HG02970 (cell line): ENCODE measurements around the gene ZNF362.
"Not testable (repeated sequence)": the region's sequence is repeated elsewhere in the genome, so short reads cannot be mapped to it uniquely, and the experiment has no call there.

Experiments used
- ATAC-seq: cut with Tn5 transposase; IDR thresholded peaks from one replicate; pipeline ENCODE4 v1.9.1; 2021; ENCODE audit warnings: mild to moderate bottlenecking, moderate library complexity, moderate number of reproducible peaks; ENCODE audit not compliant: unreplicated experiment, low FRiP score

The ZNF362 gene

GRCh38 chr1:33301273-33301984 lies 45.1 kb downstream of the ZNF362 start:
- ATAC-seq, result no peak

GRCh38 chr1:33302325-33302724 lies 46.0 kb downstream of the ZNF362 start:
- ATAC-seq, result no peak

DNA sequence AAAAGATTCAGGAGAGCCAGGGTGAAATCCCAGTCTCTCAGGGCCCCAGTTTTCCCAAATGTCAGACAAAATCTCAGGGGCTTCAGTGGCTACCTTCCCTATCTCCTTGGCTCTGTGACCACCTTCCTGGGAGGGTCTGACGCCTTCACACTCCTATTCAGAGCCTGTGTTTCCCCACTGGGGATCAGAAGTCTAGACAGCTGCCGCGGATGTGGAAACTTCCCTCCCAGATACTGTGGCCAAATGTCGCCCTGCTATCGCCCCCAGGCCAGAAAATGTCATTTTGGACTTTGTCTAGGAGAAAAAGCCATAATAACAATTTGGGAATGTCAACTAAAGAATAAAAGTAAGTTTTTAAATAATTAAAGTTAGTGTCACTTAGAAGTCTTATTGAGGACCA lies 48.7 kb downstream of the ZNF362 start:
- ATAC-seq, result no peak

- no peak for ATAC-seq
Observed at GRCh38 chr1:33305816-33306652, 49.7 kb downstream of the ZNF362 start.

- ATAC-seq, result no peak
Observed at GRCh38 chr1:33306653-33307493, 50.6 kb downstream of the ZNF362 start.

- no peak for ATAC-seq
Observed at GRCh38 chr1:33307494-33307864, 51.2 kb downstream of the ZNF362 start.

DNA sequence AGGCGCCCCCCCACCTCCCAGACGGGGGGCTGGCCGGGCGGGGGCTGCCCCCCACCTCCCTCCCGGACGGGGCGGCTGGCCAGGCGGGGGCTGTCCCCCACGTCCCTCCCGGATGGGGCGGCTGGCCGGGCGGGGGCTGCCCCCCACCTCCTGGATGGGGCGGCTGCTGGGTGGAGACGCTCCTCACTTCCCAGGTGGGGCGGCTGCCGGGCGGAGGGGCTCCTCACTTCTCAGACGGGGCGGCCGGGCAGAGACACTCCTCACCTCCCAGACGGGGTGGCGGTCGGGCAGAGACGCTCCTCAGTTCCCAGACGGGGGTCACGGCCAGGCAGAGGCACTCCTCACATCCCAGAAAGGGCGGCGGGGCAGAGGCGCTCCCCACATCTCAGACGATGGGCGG lies 53.1 kb downstream of the ZNF362 start:
- ATAC-seq, result not testable (repeated sequence)

GRCh38 chr1:33310702-33311101 lies 54.4 kb downstream of the ZNF362 start:
- no peak for ATAC-seq

GRCh38 chr1:33311706-33312412 lies 55.6 kb downstream of the ZNF362 start:
- no peak for ATAC-seq

- no peak for ATAC-seq
Observed at GRCh38 chr1:33312413-33312749, 56.1 kb downstream of the ZNF362 start.

- ATAC-seq, result no peak
Observed at GRCh38 chr1:33314416-33314815, 58.1 kb downstream of the ZNF362 start.

DNA sequence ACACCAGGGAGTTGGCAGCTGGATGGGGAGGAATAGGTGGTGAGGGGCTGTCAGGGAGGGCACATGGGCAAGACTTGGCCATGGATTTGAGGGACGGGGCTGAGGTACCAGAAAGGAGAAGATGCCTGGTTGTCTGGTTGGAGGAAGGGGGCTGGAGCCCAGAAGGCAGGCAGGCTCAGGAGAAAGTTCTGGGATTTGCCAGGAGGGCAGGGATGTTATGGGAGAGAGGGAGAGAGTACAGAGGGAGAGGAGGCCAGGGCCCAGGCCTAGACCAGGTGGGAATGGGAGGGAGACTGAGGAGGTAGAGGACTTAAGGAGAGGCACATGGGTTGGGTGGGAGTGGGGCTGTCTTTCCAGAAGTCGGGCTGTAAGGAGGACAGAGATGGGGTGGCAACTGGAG lies 60.3 kb downstream of the ZNF362 start:
- no peak for ATAC-seq

- no peak for ATAC-seq
Observed at GRCh38 chr1:33317354-33317753, 61.1 kb downstream of the ZNF362 start.

DNA sequence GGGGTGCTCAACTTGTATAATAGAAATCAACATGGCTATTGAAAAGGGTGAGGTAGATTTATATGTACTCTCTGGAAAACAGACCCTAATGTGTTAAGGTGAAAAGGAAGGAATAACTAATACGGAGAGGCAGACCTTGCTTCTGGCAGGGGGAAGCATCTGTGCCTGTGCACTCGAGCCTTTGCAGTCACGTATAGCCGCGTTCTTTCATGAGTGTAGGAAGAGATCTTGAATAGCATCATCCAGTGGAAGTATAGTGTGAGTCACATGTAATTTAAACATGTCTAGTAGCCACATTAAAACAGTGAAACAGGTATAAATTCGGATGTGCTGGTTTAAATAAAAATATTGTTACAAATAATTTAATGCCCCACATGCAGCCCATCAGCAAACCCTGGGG lies 61.7 kb downstream of the ZNF362 start:
- no peak for ATAC-seq

- no peak for ATAC-seq
Observed at GRCh38 chr1:33319186-33319948, 63.1 kb downstream of the ZNF362 start.

- ATAC-seq, result no peak
Observed at GRCh38 chr1:33319949-33320618, 63.8 kb downstream of the ZNF362 start.

GRCh38 chr1:33320619-33321165 lies 64.4 kb downstream of the ZNF362 start, which contains the start of gene A3GALT2:
Gene A3GALT2, minus strand, starts transcription at chr1:33321098. Its CDS starts 0 bp downstream, at chr1:33321098.
- ATAC-seq, result no peak

DNA sequence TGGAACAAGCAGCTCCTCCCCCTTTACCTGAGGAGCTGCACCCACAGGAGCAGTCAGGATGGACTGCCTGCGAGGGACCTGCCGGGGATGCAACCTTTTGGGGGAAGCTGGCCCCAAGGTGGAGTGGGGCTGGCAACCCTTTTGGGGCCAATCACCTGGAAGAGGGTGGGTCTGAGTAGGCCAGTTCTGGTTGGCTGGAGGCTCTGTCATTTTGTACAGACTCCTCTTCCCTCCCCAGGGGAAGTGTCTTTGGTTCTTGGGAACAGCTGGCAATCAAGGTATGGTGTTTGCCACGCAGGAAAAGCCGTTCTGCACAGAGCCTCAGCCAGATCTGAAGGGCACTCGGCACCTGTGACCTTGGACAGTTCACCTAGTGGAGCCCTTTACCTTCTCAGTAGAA lies 64.9 kb downstream of the ZNF362 start:
- ATAC-seq, result no peak

DNA sequence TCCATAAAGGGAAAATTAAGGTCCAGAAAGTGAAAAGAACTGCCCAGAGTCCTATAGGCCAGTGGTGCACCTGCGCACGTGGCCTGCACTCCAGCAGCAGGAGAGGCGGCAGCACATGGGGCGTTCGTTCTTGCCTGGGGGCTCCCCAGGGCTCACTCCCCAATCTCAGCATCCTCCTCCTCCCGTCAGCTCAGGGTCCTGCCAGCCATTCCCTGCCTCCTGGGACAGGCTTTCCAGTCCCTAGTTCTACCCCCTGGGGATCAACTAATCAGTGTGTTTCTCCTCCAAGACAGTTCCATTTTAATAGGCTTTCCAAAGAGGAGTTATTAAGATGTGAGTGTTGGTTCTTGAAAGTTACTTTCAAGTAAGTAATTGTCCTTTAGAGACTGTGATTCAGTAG lies 65.8 kb downstream of the ZNF362 start:
- ATAC-seq, result no peak
